LNCAP (cell line): ENCODE measurements around the gene FAM171A1.

Source experiments
- CTCF ChIP-seq: fragments of 450-650 bp; IDR thresholded peaks from 2 replicates; pipeline ENCODE4 v1.5.1; 2017; ENCODE audit warnings: mild to moderate bottlenecking

Gene FAM171A1

GRCh38 chr10:15280462-15280861, 90.6 kb downstream of the FAM171A1 start:
- TF ChIP-seq CTCF, result no peak

GRCh38 chr10:15279236-15279635, 91.9 kb downstream of the FAM171A1 start:
- TF ChIP-seq CTCF, result no peak

GRCh38 chr10:15278786-15279185, 92.3 kb downstream of the FAM171A1 start:
- no peak for TF ChIP-seq CTCF

GRCh38 chr10:15267496-15267895, 103.6 kb downstream of the FAM171A1 start:
- TF ChIP-seq CTCF, result no peak

GRCh38 chr10:15266117-15266516, 105.0 kb downstream of the FAM171A1 start:
- no peak for TF ChIP-seq CTCF

GRCh38 chr10:15265558-15265957, 105.5 kb downstream of the FAM171A1 start:
- no peak for TF ChIP-seq CTCF

GRCh38 chr10:15265056-15265455, 106.0 kb downstream of the FAM171A1 start:
- TF ChIP-seq CTCF, result no peak

- no peak for TF ChIP-seq CTCF
Observed at GRCh38 chr10:15263657-15264323, 107.3 kb downstream of the FAM171A1 start.
